K562 (cell line): ENCODE data around the gene DNALI1. TPM values are rescaled to one million over a fixed set of nuclear protein-coding genes. Genes with fewer than 3 reads are reported as not detected.

Experiments
- CBFA2T3 ChIP-seq: fragments of 450-650 bp; IDR thresholded peaks from 2 replicates; pipeline ENCODE4 v1.6.1; 2017
- DMBX1 ChIP-seq: fragments of 250-450 bp; sonication (Bioruptor Pico); IDR thresholded peaks from 2 replicates; pipeline ENCODE4 v1.8.0; 2022; ENCODE audit warnings: inconsistent platforms, mild to moderate bottlenecking, moderate library complexity, borderline replicate concordance
- DNMT1 ChIP-seq: fragments of 450-650 bp; IDR thresholded peaks from 2 replicates; pipeline ENCODE4 v1.6.1; 2016; ENCODE audit warnings: antibody characterized with exemption, mild to moderate bottlenecking
- FOXM1 ChIP-seq, 2 experiments: fragments of 450-650 bp in 1 of 2; sonication (generic) in 1 of 2; formaldehyde crosslinking in 1 of 2; IDR thresholded peaks; 2 replicates each; pipeline versions ENCODE4 v1.6.1 to v1.9.0; 2017 to 2022; ENCODE audit warnings: low read depth in 2 of 2, mild to moderate bottlenecking in 2 of 2, missing genetic modification reagents in 1 of 2, moderate library complexity in 1 of 2
- HNRNPH1 ChIP-seq: fragments of 200-400 bp; formaldehyde crosslinking; optimal IDR thresholded peaks from 2 replicates; pipeline ENCODE3; 2017; ENCODE audit warnings: low read depth, mild to moderate bottlenecking, low read length, moderate library complexity
- NFIC ChIP-seq: fragments of 450-650 bp; IDR thresholded peaks from 2 replicates; pipeline ENCODE4 v1.6.1; 2017; ENCODE audit warnings: mild to moderate bottlenecking, inconsistent platforms
- SP1 ChIP-seq: sonication (generic); formaldehyde crosslinking; IDR thresholded peaks from 2 replicates; pipeline ENCODE4 v1.8.1; 2022; ENCODE audit warnings: mild to moderate bottlenecking, missing genetic modification reagents
- ZNF143 ChIP-seq: sonication (generic); formaldehyde crosslinking; IDR thresholded peaks from 2 replicates; pipeline ENCODE4 v1.9.0; 2022; ENCODE audit warnings: mild to moderate bottlenecking, missing genetic modification reagents
- ZNF75A ChIP-seq: fragments of 450-650 bp; formaldehyde crosslinking; IDR thresholded peaks from 2 replicates; pipeline ENCODE4 v1.4.0; 2020; ENCODE audit warnings: mild to moderate bottlenecking
- polyA plus RNA-seq, 8 experiments: library from polyadenylated mRNA; depleted of rRNA in 4 of 8; stranded (reverse) in 5 of 8; unstranded in 3 of 8; fragments of >200 nt; fragmentation: Nextera tagmentation in 2 of 8; fragmentation: Illumina TruSeq in 1 of 8; extraction: Ambion mirVana in 2 of 8; extraction: Trizol in 1 of 8; gene quantifications; 2 replicates each; pipeline versions ENCODE4 v1.2.1 to v1.2.3, GENCODE V29; 2011 to 2014; ENCODE audit warnings: inconsistent platforms in 1 of 8, missing spikeins in 1 of 8
- total RNA-seq, 7 experiments: library from RNA; depleted of rRNA in 6 of 7; stranded (reverse); fragments of >200 nt in 6 of 7; fragmentation: Illumina TruSeq in 2 of 7; extraction: Trizol in 2 of 7; gene quantifications; 2 replicates each; pipeline versions ENCODE4 v1.2.1 to v1.2.3, GENCODE V29; 2011 to 2021; ENCODE audit warnings: low replicate concordance in 1 of 7
- TF ChIP-seq, protein P1 (sequence below): IDR thresholded peaks from 2 replicates; pipeline ENCODE4 v1.6.1; 2011; ENCODE audit warnings: borderline replicate concordance, low read depth, mild to moderate bottlenecking, moderate library complexity, low read length; ENCODE audit not compliant: insufficient read depth, poor library complexity, severe bottlenecking
- TF ChIP-seq, protein P2 (sequence below): sonication (generic); formaldehyde crosslinking; IDR thresholded peaks from 2 replicates; pipeline ENCODE4 v1.8.1; 2023; ENCODE audit warnings: mild to moderate bottlenecking, missing genetic modification reagents
- TF ChIP-seq, protein P3 (sequence below), 2 experiments: fragments of 450-650 bp; IDR thresholded peaks; 2 replicates each; pipeline ENCODE4 v1.6.1; 2016; ENCODE audit warnings: mild to moderate bottlenecking in 2 of 2, borderline replicate concordance in 1 of 2, low read depth in 1 of 2, moderate library complexity in 1 of 2
- TF ChIP-seq, protein P4 (sequence below): fragments of 450-650 bp; formaldehyde crosslinking; IDR thresholded peaks from 2 replicates; pipeline ENCODE4 v1.4.0; 2020; ENCODE audit warnings: mild to moderate bottlenecking, moderate library complexity

Gene DNALI1
- total and polyA plus RNA-seq, 9 of the 15 experiments (the other 6 are each of a cell fraction or from before 2014, with no cell fraction given), result 0.87 to 5.6 (median 1.2) TPM

DNA sequence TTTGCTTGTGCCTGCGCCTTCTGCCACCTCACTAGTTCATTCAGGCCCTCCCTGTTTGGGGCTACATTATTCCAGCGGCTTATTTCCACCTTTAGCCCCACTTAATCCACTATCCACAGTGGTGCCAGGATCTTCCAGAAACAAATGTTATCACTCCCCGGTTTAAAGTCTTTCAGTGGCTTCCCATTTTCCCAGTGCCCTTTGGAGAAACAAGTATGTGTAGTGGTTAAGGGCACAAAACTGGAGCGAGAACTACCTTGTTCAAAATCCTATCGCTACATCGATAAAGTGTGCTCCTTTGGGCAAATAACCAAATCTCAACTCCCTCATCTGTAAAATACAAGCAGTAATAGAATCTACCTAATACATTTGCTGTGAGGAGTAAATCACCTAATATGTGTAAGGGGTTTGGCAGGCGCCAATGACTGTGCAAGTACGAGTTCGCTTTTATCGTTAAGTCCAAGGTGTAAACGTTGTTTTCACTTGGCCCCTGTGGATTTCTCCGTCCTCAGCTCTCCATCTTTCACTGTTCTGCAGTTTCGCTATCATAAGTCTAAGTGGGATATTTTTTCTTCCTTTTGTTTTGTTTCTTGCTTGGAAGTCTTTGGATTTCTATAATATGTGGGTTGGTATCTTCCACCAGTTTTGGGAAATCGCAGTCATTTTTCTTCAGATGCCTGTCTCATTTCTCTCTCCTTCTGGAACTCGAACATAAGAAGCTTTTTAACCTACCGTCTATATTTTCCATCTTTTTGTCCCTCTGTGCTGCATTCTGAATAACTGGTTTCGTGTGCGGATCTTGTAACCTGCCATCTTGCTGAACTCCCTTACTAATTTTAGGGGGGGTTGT is 41.3 kb upstream of the DNALI1 start (continued):
- TF ChIP-seq, protein P1, sequence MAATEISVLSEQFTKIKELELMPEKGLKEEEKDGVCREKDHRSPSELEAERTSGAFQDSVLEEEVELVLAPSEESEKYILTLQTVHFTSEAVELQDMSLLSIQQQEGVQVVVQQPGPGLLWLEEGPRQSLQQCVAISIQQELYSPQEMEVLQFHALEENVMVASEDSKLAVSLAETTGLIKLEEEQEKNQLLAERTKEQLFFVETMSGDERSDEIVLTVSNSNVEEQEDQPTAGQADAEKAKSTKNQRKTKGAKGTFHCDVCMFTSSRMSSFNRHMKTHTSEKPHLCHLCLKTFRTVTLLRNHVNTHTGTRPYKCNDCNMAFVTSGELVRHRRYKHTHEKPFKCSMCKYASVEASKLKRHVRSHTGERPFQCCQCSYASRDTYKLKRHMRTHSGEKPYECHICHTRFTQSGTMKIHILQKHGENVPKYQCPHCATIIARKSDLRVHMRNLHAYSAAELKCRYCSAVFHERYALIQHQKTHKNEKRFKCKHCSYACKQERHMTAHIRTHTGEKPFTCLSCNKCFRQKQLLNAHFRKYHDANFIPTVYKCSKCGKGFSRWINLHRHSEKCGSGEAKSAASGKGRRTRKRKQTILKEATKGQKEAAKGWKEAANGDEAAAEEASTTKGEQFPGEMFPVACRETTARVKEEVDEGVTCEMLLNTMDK, result no peak
- TF ChIP-seq, protein P2, sequence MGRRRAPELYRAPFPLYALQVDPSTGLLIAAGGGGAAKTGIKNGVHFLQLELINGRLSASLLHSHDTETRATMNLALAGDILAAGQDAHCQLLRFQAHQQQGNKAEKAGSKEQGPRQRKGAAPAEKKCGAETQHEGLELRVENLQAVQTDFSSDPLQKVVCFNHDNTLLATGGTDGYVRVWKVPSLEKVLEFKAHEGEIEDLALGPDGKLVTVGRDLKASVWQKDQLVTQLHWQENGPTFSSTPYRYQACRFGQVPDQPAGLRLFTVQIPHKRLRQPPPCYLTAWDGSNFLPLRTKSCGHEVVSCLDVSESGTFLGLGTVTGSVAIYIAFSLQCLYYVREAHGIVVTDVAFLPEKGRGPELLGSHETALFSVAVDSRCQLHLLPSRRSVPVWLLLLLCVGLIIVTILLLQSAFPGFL (CRISPR knock-in tag), result no peak
- TF ChIP-seq ZNF75A (CRISPR knock-in tag) (no peak), ZNF143 (CRISPR knock-in tag) (no peak), CBFA2T3 (no peak), FOXM1 (IDR thresholded peaks at IDR 0.05; ENCODE audit: low read depth) (no peak), FOXM1 (CRISPR knock-in tag; IDR thresholded peaks at IDR 0.05; ENCODE audit: low read depth) (no peak), DNMT1 (no peak), NFIC (no peak), HNRNPH1 (no peak), DMBX1 (CRISPR knock-in tag) (no peak), SP1 (0 out of 2 replicates have a peak, but pooled peaks have one; percentile 30)
- TF ChIP-seq, protein P3, sequence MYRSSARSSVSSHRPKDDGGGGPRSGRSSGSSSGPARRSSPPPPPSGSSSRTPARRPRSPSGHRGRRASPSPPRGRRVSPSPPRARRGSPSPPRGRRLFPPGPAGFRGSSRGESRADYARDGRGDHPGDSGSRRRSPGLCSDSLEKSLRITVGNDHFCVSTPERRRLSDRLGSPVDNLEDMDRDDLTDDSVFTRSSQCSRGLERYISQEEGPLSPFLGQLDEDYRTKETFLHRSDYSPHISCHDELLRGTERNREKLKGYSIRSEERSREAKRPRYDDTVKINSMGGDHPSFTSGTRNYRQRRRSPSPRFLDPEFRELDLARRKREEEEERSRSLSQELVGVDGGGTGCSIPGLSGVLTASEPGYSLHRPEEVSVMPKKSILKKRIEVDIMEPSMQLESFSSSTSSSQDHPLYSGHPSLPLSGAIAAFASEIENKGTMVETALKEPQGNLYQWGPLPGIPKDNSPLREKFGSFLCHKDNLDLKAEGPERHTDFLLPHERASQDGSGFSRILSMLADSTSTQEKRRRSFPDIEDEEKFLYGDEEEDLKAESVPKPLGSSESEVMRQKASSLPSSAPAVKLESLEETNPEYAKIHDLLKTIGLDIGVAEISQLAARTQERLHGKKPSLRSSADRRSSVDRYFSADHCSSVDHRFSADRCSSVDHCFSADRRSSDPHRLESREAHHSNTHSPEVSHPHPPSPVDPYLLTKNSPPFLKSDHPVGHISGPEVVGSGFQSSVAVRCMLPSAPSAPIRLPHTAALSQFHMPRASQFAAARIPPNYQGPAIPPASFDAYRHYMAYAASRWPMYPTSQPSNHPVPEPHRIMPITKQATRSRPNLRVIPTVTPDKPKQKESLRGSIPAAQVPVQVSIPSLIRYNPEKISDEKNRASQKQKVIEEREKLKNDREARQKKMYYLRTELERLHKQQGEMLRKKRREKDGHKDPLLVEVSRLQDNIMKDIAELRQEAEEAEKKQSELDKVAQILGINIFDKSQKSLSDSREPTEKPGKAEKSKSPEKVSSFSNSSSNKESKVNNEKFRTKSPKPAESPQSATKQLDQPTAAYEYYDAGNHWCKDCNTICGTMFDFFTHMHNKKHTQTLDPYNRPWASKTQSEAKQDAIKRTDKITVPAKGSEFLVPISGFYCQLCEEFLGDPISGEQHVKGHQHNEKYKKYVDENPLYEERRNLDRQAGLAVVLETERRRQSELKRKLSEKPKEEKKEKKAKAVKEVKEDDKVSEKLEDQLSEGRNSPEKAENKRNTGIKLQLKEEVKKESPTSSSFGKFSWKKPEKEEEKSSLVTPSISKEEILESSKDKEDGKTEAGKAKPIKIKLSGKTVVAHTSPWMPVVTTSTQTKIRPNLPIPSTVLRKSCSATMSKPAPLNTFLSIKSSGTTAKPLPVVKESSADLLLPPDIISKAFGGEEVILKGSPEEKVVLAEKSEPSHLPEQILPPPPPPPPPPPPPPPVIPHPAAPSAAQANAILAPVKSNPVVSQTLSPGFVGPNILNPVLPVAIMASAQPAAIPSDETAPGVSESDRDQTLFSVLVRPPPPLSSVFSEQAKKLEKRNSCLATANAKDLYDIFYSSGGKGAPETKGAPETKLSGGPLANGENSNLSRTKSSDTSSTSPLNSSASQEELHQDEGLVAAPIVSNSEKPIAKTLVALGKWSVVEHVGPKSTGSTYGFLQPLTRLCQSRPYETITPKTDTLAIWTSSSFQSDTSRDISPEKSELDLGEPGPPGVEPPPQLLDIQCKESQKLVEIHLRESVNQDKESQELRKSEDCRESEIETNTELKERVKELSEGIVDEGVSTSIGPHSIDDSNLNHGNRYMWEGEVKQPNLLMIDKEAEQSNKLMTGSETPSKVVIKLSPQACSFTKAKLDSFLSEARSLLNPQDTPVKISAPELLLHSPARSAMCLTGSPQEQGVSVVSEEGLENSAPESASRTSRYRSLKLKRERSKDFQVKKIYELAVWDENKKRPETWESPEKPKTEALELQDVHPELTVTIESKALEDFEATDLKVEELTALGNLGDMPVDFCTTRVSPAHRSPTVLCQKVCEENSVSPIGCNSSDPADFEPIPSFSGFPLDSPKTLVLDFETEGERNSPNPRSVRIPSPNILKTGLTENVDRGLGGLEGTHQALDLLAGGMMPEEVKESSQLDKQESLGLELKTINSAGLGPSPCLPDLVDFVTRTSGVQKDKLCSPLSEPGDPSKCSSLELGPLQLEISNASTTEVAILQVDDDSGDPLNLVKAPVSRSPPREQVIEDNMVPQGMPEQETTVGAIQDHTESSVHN (IDR thresholded peaks at IDR 0.05; ENCODE audit: borderline replicate concordance in 1 of 2, low read depth in 1 of 2), result no peak
- TF ChIP-seq, protein P4, sequence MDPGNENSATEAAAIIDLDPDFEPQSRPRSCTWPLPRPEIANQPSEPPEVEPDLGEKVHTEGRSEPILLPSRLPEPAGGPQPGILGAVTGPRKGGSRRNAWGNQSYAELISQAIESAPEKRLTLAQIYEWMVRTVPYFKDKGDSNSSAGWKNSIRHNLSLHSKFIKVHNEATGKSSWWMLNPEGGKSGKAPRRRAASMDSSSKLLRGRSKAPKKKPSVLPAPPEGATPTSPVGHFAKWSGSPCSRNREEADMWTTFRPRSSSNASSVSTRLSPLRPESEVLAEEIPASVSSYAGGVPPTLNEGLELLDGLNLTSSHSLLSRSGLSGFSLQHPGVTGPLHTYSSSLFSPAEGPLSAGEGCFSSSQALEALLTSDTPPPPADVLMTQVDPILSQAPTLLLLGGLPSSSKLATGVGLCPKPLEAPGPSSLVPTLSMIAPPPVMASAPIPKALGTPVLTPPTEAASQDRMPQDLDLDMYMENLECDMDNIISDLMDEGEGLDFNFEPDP (CRISPR knock-in tag), result no peak
